NCI-H2029 treated with DMSO at 0.1 percent for 48 hours (cell line): ENCODE data around the gene RLF.

ENCODE experiments used
- DNase-seq: peaks from one replicate; lab custom pipeline; 2025; lab: John Stamatoyannopoulos, UW

The RLF gene

DNA sequence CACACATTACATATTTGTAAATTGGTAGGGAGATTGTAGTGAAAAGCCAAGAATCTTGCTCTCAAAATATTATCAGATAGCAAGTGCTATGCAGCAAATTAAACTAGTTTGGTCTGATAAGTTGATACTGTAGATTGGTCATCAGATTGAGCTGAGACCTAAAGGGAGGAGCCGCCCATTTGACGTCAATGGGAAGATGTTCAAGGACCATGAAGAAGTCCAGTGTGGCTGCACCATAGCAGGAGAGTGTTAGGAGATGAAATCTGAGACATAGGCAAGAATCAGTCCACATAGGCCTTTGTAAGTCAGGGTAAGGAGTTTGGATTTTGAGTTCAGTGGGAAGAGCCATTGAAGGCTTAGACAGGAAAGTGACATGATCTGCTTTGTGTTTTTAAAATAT lies 113.1 kb downstream of the RLF start:
- DNase-seq: no peak

DNA sequence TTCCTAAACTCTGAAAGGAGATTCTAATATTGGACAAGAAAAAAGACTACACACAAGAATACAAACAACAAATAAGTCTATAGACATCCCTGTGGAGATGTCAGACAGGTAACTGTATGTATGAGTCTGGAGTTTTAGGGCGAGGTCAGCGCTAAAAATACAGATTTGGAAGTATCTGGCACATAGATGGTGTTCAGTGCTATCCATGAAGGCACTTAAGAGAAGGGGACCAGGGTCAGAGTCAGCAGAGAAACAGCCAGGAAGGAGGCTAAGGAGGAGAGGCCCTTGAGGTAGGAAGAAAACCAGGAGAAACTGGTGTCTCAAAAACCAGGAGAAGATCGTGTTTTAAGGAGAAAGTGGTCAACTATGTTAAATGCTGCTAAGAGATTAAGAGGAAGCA lies 114.9 kb downstream of the RLF start:
- DNase-seq: no peak

DNA sequence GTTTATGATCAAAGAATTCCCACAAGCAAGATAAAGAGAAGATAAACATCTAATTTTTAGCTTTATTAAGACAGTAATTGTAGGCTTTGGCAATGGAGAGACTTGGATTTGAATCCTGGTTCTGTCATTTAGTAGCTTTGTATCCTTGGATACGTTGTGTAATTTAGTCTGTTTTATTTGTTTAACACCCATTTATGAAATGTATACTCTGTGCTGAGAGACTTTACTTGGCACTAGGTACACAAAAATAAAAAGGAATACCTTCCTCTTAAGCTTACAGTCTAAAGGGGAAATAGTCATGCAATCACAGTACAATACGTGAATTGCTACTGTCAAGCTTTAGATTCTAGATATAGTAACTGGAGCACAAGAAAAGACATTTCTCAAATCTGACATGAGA lies 120.7 kb downstream of the RLF start:
- peak; percentile 100 for DNase-seq
